Measurements from ENCODE around the gene KLK15.

Gene KLK15

DNA sequence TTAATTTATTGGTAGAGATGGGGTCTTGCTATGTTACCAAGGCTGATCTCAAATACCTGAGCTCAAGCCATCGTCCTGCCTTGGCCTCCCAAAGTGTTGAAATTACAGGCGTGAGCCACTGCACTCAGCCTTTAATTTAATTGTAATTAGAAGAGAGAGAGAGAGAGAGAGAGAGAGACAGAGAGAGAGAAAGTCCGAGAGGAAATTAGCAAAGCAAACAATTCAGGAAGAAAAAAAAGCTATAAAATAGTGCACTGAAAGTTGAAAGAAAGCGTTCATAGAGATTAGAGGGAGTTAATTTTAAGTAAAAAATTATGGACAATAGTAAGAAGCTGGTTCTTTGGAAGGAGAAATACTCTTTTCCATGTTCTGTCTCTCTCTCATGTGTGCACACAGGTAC lies 56.1 kb downstream of the KLK15 start:
- DNase-seq (ENCODE audit: low read depth, low spot score), result no peak

DNA sequence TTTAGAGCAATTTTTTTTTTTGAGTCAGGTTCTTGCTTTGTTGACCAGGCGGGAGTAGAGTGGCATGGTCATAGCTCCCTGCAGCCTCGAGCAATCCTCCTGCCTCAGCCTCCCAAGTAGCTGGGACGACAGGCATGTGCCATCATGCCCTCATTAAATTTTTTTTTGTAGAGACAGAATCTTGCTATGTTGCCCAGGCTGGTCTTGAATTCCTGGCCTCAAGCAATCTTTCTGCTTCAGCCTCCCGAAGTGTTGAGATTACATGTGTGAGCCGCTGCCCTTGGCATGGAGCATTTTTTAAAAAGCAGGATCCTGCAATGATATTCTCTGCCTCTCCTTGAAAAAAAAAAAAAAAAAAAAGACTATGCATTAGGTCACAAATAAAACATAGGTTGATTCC lies 57.2 kb downstream of the KLK15 start:
- no peak for DNase-seq (ENCODE audit: low read depth, low spot score)

All from activated naive CD8-positive, alpha-beta T cell treated with anti-CD3 and anti-CD28 coated beads, Interleukin-2, amount 50 U/mL, for 16 hours (primary cell).